ENCODE data around the gene MAP4K4.

GRCh38 chr2:101725515-101726192 lies 28.1 kb downstream of the MAP4K4 start:
- TF ChIP-seq GATA2 (IDR thresholded peaks at IDR 0.05; ENCODE audit: low read depth, low read length) (no peak), GATA3 (IDR thresholded peaks at IDR 0.05; ENCODE audit: low read depth, low read length) (no peak)

Data from SH-SY5Y (cell line).